ENCODE data around the gene SMARCD2.

SMARCD2 gene

DNA sequence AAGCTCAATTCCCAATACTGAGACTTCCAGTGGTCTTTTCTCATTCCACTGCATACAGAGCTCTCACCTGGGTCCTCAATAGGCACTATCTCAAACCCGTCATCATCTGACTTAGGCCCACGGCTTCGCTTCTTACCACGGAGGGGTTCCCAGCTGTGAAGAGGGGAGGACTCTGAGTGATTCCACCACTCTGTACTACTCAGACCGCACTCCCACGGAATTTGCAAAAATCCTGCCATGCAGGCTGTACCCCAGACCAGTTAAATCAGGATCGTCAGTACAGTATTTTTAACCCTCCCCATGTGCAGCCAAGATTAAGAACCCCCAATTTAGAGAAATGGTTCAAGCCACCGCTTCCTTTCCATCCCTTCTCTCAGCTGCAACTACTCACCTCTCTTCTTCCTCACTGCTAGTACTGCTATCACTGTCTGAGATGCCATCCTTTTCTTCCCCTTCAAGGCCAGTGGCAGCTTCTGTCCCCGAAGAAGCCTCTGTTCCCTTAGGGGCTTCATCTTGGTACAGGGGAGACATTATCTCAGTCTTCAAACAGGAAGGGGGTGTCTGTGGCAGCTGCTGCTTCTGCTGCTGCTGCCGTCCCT, 21.4 kb downstream of the SMARCD2 start:
- Histone ChIP-seq H3K9me3 (ENCODE audit: low read depth, low read length) (no peaks in the 10 kb centered on the region), H3K4me3 (no peak overlapping the region), H3K9ac (ENCODE audit: insufficient read length) (no peak overlapping the region), H3K27ac (no peak overlapping the region), H3K36me3 (ENCODE audit: insufficient read depth, low read length) (peaks cover 97% of the 10 kb centered on the region)
- TF ChIP-seq FOXP2 (optimal IDR thresholded peaks at IDR 0.05; ENCODE audit: control extremely low read depth, extremely low read length, insufficient read depth): no peak
- no peak for TF ChIP-seq POLR2AphosphoS5 (IDR thresholded peaks at IDR 0.05; ENCODE audit: borderline replicate concordance, low read depth, low read length)
- no peak for TF ChIP-seq EZH2 (IDR thresholded peaks at IDR 0.05)
- no peak for DNase-seq (ENCODE audit: low read depth, low spot score)

DNA sequence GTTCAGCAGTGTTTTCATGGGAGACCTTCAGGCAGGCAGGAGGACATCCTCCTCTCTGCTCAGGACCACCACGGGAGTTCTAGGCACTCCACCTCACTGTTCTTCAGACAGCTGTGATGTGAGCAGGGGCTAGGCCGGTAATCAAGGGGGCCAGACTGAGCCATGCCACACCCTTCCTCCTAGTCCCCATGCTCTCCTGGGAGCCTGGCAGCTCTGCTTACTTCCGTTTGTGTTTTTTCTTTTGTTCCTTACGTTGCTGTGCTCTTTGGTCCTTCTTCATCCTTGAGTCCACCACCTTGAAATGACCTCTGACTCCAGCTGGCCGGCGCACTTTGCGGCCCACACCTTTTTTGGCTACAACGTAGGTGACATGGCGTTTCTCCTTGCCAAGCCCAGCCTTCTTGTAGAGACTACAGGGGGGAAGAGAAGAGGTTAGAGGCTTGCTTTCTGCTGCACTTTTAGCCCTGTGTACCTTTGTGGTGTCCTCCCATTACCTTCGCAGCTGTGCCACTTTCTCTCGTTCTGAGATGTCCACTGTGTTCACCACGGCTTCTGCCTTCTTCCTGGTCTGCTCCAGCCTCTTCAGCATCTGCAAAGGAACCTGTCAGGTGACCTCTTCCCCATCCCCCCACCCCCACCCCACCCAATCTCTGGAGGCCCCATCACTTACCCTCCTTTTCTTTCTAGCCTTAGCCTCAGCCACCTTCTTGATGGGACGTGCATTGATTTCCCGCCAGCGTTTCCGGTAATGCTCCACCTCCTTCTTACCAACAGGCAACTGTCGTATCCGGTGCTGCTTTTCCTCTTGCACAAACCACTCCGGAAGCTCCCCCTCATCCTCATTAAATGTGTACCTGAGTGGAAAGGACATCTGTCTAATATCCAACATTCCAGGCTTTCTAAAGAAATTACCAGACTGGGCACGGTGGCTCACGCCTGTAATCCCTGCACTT, 22.6 kb downstream of the SMARCD2 start:
- no peak overlapping the region for H3K9ac ChIP-seq (ENCODE audit: insufficient read length)
- peaks cover 98% of the 10 kb centered on the region for H3K36me3 ChIP-seq (ENCODE audit: insufficient read depth, low read length)
- DNase-seq (ENCODE audit: low read depth, low spot score): no peak
- no peak overlapping the region for H3K27ac ChIP-seq
- no peak overlapping the region for H3K4me3 ChIP-seq
- TF ChIP-seq POLR2AphosphoS5 (IDR thresholded peaks at IDR 0.05; ENCODE audit: borderline replicate concordance, low read depth, low read length) (no peak; the same call in 1 of the 2 replicates), EZH2 (IDR thresholded peaks at IDR 0.05) (no peak), FOXP2 (optimal IDR thresholded peaks at IDR 0.05; ENCODE audit: control extremely low read depth, extremely low read length, insufficient read depth) (no peak)
- no peaks in the 10 kb centered on the region for H3K9me3 ChIP-seq (ENCODE audit: low read depth, low read length)

DNA sequence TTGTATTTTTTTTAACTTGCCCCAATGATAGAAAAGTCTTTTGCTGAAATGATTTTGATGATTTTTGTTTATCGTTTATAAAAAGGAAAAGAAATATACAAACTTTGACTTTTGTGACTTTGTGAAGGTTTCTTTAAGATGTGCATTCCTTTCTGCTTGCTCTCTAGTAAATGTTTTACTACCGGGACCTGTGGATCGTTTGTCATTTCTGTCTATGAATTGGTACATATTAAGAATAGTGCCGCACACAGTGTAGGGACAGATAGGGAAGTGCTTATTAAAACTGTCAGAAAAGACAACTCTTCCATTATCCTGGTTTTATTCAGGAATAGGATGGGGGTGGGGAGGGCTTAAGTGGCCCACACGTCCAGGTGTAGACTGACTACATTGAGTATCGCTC, 23.4 kb downstream of the SMARCD2 start:
- DNase-seq (ENCODE audit: low read depth, low spot score): no peak
- Histone ChIP-seq H3K27ac (no peak overlapping the region), H3K4me3 (no peak overlapping the region), H3K9me3 (ENCODE audit: low read depth, low read length) (no peaks in the 10 kb centered on the region), H3K36me3 (ENCODE audit: insufficient read depth, low read length) (peaks cover 98% of the 10 kb centered on the region), H3K9ac (ENCODE audit: insufficient read length) (no peak overlapping the region)
- TF ChIP-seq EZH2 (IDR thresholded peaks at IDR 0.05): no peak
- no peak for TF ChIP-seq FOXP2 (optimal IDR thresholded peaks at IDR 0.05; ENCODE audit: control extremely low read depth, extremely low read length, insufficient read depth)
- no peak for TF ChIP-seq POLR2AphosphoS5 (IDR thresholded peaks at IDR 0.05; ENCODE audit: borderline replicate concordance, low read depth, low read length)

DNA sequence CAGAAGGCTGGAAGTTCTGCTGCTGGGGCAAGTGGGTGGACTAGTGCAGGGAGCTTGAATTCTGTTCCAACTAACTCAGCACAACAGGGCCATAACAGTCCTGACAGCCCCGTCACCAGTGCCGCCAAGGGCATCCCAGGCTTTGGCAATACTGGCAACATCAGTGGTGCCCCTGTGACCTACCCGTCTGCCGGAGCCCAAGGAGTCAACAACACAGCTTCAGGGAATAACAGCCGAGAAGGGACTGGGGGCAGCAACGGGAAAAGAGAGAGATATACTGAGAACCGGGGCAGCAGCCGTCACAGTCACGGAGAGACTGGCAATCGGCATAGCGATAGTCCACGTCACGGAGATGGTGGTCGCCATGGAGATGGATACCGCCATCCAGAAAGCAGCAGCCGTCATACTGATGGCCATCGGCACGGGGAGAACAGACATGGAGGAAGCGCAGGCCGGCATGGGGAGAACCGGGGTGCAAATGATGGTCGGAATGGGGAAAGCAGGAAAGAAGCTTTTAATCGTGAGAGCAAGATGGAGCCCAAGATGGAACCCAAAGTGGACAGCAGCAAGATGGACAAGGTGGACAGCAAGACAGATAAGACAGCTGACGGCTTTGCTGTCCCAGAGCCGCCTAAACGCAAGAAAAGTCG, 24.6 kb downstream of the SMARCD2 start:
- Histone ChIP-seq H3K9ac (ENCODE audit: insufficient read length) (no peak overlapping the region), H3K9me3 (ENCODE audit: low read depth, low read length) (no peaks in the 10 kb centered on the region), H3K4me3 (no peak overlapping the region), H3K27ac (no peak overlapping the region), H3K36me3 (ENCODE audit: insufficient read depth, low read length) (peaks cover 100% of the 10 kb centered on the region)
- TF ChIP-seq POLR2AphosphoS5 (IDR thresholded peaks at IDR 0.05; ENCODE audit: borderline replicate concordance, low read depth, low read length): no peak
- no peak for TF ChIP-seq FOXP2 (optimal IDR thresholded peaks at IDR 0.05; ENCODE audit: control extremely low read depth, extremely low read length, insufficient read depth)
- TF ChIP-seq EZH2 (IDR thresholded peaks at IDR 0.05): no peak
- no peak for DNase-seq (ENCODE audit: low read depth, low spot score)

DNA sequence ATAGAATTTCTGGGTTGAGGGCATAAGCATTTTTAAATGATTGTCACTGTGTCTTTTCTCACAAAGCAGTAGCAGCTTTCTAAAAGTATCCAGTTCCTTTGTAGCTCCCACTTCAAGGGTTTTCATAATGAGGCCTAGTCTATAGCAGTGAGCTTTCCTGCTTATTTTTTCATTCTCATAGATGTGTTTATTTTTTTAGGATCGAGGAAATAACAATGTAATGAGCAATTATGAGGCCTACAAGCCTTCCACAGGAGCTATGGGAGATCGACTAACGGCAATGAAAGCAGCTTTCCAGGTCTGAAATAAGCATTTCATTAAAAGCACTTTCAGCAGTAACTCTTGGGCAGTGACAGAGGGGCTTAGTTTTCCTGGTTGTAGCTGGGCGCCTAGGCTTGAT, 25.8 kb downstream of the SMARCD2 start:
- H3K9ac ChIP-seq (ENCODE audit: insufficient read length): no peak overlapping the region
- no peak for DNase-seq (ENCODE audit: low read depth, low spot score)
- no peak for TF ChIP-seq POLR2AphosphoS5 (IDR thresholded peaks at IDR 0.05; ENCODE audit: borderline replicate concordance, low read depth, low read length)
- H3K27ac ChIP-seq: no peak overlapping the region
- H3K4me3 ChIP-seq: no peak overlapping the region
- H3K36me3 ChIP-seq (ENCODE audit: insufficient read depth, low read length): peaks cover 100% of the 10 kb centered on the region
- no peaks in the 10 kb centered on the region for H3K9me3 ChIP-seq (ENCODE audit: low read depth, low read length)

DNA sequence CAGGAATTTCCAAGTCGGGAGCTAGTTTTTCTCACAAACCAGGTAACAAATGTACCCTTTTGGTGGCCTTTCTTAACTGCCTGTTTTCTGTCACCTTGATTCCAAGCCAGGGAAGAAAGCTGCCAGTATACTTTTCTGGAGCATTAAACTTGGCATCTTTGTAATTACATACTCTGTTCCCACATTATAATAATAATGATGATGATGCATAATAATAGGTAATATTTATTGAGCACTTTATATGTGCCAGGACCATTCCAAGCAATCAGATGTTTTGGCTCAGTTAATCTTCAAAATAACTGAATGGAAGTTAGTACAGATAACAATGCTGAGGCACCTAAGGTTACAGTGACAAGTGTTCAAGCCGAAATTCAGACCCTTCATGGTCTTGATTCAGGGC, 26.4 kb downstream of the SMARCD2 start:
- Histone ChIP-seq H3K4me3 (no peak overlapping the region), H3K9ac (ENCODE audit: insufficient read length) (no peak overlapping the region), H3K36me3 (ENCODE audit: insufficient read depth, low read length) (peaks cover 100% of the 10 kb centered on the region), H3K27ac (no peak overlapping the region), H3K9me3 (ENCODE audit: low read depth, low read length) (no peaks in the 10 kb centered on the region)
- no peak for DNase-seq (ENCODE audit: low read depth, low spot score)
- TF ChIP-seq FOXP2 (optimal IDR thresholded peaks at IDR 0.05; ENCODE audit: control extremely low read depth, extremely low read length, insufficient read depth) (no peak), POLR2AphosphoS5 (IDR thresholded peaks at IDR 0.05; ENCODE audit: borderline replicate concordance, low read depth, low read length) (no peak), EZH2 (IDR thresholded peaks at IDR 0.05) (no peak)

DNA sequence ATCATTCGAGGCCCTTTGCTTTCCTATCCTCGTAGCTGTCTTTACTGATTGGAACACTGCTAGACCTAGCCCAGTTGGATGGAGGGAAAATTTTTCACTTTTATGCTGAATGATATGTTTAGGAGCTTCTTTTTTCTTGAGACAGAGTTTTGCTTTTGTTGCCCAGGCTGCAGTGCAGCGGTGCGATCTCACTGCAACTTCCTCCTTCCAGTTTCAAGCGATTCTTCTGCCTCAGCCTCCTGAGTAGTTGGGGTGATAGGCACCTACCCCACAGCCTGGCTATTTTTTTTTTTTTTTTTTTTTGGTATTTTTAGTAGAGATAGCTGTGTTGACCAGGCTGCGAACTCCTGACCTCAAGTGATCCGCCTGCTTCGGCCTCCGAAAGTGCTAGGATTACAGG, 32.5 kb downstream of the SMARCD2 start:
- H3K9ac ChIP-seq (ENCODE audit: insufficient read length): no peak overlapping the region

DNA sequence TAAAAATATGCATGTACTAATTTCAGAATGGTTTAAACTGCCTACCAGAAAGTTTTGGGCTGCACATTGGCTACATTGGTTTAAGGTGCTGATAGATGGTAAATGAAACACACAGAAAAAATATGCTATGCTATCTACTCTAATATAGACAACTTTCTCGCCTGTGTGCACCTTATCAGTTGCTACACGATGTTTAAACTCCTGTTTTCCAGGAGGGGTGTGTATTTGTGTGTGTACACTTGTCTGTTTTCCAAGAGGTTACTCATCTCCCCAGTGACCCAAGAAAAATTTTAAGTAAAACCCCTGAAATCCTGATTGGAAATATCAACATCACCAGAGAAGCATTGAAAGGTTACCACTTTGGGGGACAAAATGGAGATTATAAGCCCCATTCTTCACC, 36.9 kb downstream of the SMARCD2 start:
- DNase-seq (ENCODE audit: low read depth, low spot score): no peak
- Histone ChIP-seq H3K36me3 (ENCODE audit: insufficient read depth, low read length) (peaks cover 95% of the 10 kb centered on the region), H3K9me3 (ENCODE audit: low read depth, low read length) (no peaks in the 10 kb centered on the region), H3K27ac (no peak overlapping the region), H3K4me3 (no peak overlapping the region), H3K9ac (ENCODE audit: insufficient read length) (no peak overlapping the region)
- TF ChIP-seq FOXP2 (optimal IDR thresholded peaks at IDR 0.05; ENCODE audit: control extremely low read depth, extremely low read length, insufficient read depth) (no peak), EZH2 (IDR thresholded peaks at IDR 0.05) (no peak), POLR2AphosphoS5 (IDR thresholded peaks at IDR 0.05; ENCODE audit: borderline replicate concordance, low read depth, low read length) (no peak)

More for the DNA sequence above, 32.5 kb downstream of the SMARCD2 start:
- TF ChIP-seq POLR2AphosphoS5 (IDR thresholded peaks at IDR 0.05; ENCODE audit: borderline replicate concordance, low read depth, low read length) (no peak), FOXP2 (optimal IDR thresholded peaks at IDR 0.05; ENCODE audit: control extremely low read depth, extremely low read length, insufficient read depth) (no peak)
- Histone ChIP-seq H3K9me3 (ENCODE audit: low read depth, low read length) (no peaks in the 10 kb centered on the region), H3K4me3 (no peak overlapping the region), H3K36me3 (ENCODE audit: insufficient read depth, low read length) (peaks cover 99% of the 10 kb centered on the region), H3K27ac (no peak overlapping the region)
- no peak for DNase-seq (ENCODE audit: low read depth, low spot score)

Measured in SK-N-MC (cell line).